Activated T-cell treated with anti-CD3 and anti-CD28 coated beads for 48 hours (primary cell): ENCODE measurements around the gene CDH13.

Experiments
- DNase-seq: peaks from one replicate; pipeline ENCODE4 v3.0.0-alpha.2; 2020; ENCODE audit warnings: low read depth

The CDH13 gene

GRCh38 chr16:83579436-83579835 is 952.7 kb downstream of the CDH13 start:
- no peak for DNase-seq

DNA sequence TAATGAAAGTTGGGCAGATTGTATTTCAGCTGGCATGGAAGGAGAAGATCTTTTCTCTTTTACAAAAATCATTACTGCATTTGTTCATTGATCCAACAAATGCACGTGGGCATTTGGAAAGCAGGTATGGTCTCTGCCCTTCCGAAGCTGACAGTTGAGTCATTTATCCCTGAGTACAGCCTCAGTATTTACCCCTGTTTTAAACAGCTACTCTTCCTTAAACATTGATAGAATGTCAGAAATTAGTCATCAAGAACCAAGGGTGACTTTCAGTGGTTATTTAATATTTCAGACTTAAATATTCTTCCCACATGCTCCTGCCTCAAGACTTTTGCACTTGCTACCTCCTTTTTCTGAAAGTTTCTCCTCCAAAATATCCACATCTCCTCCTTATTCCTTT is 954.3 kb downstream of the CDH13 start:
- no peak for DNase-seq

DNA sequence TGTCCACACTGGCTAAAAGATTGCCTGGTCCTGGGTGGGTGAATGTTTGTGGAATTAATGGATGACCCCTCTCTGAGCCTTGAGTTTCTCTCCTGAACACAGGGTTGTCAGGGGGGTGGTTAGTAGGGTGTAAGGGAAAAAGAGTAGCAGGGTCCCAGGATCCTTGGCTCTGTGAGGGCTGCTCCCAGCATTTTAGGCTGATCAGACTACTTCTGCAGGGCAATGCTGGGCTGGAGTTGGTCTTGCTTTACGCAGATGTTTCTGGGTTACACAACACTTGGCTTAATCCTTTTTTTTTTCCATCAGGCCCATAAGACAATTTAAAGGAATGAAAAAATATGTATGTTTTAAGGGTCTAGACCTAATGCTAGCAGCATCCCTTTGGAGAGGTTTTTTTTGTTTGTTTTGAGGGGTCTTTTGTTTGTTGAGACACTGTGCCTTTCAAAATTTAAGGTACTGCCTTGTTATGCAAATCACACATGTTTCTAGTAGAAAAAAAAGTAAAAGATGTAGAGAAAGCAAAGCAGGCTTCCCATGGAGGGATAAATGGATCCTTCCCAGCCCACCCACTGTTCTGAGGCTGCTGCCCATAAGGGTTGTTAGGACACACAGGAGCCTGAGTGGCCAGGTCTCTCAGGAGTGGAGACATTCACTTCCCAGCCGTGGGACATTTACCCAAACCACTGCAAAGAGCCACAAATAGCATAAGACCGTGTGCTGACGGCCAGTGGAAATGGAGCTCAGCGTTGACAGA is 955.4 kb downstream of the CDH13 start:
- no peak for DNase-seq

DNA sequence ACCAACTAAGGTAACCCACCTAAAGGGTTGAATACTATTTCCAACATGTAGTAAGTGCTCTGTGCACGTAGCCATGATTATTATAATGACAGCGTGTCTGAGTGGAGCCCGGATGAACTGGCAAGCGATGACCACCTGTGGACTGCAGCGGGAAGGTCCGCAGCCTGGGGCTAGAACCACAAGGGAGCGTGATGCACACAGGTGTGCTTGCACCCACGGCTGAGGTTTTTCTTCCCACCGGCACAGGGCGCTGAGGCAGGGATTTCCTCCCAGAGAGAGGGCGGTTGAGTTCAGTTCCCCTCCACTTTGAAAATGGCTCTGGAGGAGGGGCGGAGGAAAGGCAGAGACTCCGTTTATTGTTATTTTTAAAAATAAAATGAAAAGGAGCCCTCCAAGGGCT is 959.3 kb downstream of the CDH13 start:
- no peak for DNase-seq

DNA sequence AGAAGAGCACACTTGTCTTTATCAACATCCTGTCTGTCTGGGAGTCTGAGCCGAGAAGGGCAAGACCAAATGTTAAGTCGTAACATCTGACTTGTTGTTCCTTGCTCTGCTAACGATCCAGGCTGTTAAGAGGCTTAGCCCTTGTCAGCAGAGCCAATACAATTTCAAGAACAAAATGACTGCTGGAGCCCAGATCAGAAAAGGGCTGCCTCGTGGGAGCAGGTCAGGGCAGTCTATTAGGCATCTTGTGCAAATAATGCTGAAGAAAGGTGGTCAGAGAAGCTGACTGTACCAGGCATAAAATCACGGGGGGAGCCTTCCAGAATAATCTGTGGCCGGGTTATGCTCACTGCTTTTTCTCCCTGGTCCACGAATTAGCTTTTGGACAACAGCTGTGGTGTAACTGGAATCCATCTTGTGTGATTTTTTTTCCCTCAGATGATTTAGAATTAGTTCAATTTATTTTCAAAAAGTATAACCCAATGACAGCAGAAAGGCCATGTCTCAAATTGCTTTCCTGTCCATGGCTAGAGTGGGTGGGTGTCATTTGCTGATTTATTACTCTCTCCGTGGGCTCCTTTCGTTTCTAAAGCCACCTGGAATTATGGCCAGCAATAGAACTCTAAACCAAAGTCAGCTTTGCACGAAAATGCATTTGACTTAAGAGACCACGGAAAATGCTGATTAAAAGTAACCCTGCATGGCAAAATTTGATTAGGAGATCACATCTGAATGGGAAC is 959.9 kb downstream of the CDH13 start:
- DNase-seq = no peak

DNA sequence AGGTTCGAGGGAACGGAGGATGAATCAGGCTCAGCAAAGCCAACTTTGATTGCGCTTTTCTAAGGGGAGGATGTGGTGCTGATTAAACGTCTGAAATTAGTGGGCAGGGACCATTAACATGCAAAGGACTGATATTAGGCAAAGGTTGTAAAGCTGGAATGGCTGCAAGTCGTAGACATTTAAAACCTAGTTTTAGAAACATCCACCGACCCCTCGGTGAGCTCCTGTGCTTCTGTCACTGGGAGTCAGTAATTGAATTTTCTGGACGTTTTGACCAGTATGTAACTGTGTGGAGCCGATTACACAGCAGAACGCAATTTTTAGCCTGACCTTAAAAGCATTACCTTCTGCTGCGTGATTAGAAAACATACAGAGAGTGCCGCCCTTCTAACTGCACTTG is 960.4 kb downstream of the CDH13 start:
- no peak for DNase-seq

DNA sequence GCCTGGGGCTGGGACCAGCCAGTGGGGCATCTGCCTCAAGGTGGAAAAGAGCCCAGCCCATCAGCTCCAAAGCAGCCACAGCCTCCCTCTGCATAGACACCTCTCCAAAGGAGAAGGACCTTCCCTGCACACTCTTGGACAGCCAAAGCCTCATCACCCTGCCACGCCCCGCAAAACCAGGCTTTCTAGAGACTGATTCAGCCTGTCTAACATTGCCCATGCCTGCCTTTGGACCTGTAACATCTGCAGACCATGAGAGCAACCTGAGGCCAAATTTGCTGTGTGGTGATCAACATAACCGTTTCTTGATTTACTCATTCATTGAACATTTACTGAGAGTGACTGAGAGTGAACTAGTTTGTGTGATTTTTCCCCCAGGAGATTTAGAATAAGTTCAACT is 961.3 kb downstream of the CDH13 start:
- no peak for DNase-seq

DNA sequence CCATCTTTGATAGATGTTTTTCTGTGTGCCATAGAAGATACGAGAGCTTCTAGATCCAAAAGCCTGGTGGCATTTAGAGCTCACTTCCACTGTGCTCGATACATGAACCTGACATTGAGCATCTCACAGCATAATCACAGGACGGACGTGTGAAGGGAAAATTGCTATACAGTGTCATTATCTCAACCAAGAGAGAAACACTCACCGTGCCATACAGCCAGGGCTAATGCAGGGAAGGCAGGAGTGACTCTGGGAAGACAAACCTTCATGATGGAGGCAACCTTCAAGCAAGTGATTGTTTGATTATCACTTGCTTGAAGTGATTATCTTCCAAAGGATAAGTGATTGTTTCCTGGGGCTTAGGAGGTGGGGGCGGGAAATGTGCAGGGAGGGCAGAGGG is 962.8 kb downstream of the CDH13 start:
- no peak for DNase-seq

GRCh38 chr16:83592778-83593177 is 966.0 kb downstream of the CDH13 start:
- DNase-seq = no peak

GRCh38 chr16:83599789-83600462 is 973.2 kb downstream of the CDH13 start:
- DNase-seq = no peak

- no peak for DNase-seq
Measured at GRCh38 chr16:83602761-83603722, 976.3 kb downstream of the CDH13 start.

DNA sequence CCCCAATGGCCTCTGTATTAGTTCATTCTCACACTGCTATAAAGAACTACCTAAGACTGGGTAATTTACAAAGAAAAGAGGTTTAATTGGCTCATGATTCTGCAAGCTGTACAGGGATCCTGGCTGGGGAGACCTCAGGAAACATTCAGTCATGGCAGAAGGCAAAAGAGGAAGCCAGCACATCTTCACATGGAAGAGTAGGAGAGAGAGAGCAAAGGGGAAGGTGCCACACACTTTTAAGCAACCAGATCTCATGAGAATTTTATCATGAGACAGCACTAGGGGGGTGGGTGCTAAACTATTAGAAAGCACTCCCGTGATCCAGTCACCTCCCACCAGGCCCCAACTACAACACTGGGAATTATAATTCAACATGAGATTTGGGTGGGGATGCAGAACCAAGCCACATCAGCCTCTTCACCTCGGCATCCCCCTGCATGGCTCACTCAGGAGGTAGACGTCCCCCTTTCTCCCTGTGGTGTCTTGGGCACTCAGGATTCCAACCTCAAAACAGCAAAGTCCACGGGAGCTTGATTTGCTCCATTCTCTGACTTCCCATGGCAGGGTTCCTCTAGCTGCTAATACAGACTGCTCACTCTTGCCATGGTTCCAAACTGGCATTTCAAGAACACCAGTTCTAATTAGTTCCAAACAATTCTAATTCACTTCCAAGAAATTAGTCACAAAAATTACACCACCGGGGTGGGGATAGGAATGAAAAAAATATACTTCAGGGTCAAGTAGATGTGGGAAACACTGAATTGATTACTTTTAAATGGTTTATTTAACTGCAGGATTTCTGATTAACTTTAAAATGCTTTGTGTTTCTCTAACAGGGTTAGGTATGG is 977.2 kb downstream of the CDH13 start:
- no peak for DNase-seq

GRCh38 chr16:83606486-83607030 is 979.8 kb downstream of the CDH13 start:
- no peak for DNase-seq

DNA sequence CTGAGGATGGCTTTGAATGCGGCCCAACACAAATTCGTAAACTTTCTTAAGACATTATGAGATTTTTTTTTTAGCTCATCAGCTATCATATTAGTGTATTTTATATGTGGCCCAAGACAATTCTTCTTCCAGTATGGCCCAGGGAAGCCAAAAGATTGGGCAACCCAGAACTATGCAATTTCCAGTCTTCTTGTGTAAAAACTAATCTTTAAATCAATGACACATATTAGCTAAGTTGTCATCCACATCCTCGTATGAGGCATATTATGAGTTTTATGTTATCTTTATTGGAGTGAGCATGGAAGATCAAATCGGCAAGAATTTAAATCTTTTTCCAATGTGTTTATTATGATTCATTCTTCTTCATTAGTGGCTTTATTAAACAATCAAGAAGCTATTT is 982.4 kb downstream of the CDH13 start:
- no peak for DNase-seq

DNA sequence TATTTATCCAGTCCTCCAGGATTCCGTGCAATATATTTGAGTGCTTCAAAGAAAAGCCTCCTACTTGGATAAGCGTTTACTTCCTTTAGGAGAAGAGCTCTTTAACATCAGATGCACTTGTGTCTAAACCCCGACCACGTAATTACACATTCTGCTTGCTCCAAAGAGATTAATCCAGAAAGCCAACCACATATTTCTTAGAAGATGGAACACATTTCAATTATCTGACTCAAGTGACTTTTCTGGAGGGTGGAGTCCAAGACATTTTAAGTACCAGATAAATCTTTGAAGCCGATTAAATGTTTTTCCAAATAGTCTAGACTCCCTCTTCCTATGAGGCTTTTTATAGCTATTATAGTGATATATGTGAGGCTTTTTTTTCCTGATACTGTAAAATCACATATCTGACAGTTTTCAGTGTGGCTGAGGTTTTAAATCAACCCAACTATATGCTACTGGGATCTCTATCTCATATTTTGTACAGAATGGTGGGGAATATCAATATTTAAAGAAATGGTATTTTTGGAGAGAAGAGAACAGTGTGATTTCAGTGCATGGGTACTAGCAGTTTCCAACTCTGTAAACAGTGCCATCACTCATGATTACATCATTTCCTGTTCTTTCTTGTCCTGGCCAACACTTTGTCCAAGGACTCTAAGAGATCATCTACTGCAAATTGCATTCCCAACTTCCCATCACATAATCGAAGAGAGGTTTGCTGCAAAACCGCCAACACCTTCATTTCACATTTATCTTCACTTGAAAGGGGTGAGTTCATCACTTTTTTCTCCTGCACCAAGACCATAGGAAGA is 988.6 kb downstream of the CDH13 start:
- no peak for DNase-seq

DNA sequence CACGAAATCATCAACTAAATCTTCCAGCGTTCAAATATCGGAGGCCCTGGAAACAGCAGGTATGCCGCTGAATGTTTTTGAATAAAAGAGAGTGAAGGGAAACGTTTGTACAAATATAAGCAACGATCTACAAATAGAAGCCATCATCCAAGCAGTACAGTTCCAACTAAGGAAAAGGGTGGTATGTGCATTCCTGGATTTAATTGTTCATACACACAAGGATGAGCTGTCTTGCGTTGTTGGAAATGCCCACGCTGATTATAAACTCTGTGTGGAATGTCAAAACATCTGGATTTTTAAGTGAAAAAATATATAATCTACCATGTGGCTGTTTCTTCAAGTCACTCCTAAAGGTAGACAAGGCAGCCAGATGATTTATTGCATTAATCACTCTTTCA is 989.2 kb downstream of the CDH13 start:
- DNase-seq = no peak

- DNase-seq = no peak
Measured at GRCh38 chr16:83619381-83620150, 992.8 kb downstream of the CDH13 start.

DNA sequence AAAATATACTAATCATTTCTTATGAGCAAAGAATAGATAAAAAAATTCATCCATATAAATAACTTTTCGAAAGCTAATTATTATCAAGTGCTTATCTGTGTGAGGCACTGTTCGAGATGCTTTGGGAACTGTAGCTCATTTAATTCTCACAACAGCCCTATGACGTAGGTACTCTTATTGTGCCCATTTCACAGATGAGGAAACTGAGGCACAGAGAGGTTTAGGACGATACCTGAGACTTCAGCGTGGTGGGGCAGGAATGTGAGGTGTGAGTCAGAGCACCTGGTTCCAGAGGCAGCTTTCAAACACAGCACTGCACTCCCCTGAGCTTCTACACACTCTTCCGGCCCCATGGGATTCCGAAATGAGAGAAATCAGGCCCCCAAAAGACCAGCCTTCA is 995.2 kb downstream of the CDH13 start:
- no peak for DNase-seq

DNA sequence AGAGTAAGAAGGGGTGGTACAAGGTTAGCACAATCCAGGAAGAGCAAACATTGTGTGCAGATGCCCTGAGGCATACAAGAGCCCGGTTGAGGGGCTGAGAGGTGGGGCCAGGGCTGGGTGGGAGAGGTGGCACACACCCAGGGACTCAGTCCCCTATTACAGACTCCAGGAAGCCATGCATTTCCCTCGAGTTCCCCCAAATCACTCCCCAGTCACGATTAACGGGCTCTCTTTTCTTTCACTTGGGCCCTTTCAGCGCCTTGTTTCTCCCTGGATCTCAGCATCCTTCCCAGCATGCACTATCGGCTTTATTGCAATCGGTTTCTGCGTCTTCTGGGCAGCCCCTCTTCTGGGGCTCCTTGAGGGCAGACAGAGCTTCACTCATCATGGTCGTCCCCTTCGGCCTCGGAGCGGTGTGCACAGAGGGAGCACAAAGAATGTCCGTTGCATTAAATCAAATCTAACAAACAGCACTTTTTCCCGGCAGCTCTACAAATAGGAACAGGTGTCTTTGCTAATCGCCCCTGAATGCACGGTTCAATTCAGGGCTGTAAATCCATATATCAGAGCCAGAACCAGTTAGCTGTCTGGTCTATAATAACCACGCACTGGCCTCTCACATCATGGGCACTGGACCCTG is 996.4 kb downstream of the CDH13 start:
- no peak for DNase-seq
